ENCODE results near the gene PPP2R5A.

- TF ChIP-seq CTCF (IDR thresholded peaks at IDR 0.05) (no peak), POLR2A (IDR thresholded peaks at IDR 0.05) (no peak), POLR2AphosphoS5 (IDR thresholded peaks at IDR 0.05) (no peak)
These were observed 43.0 kb downstream of the PPP2R5A start for GRCh38 chr1:212328248-212328647.
